Heart right ventricle (tissue), 16 donors: ENCODE measurements around the gene SMYD3. TPM values are rescaled to one million over a fixed set of nuclear protein-coding genes. Genes with fewer than 3 reads are reported as not detected.

ENCODE experiments used
- ATAC-seq, 8 donors: fragments of 200-7000 bp; cut with Tn5 transposase; one replicate each; pipeline ENCODE4 v1.9.1; 2020; ENCODE audit warnings: mild to moderate bottlenecking in 8 of 8, moderate library complexity in 8 of 8, moderate number of reproducible peaks in 1 of 8
- DNase-seq, 2 donors: peaks; one replicate each; pipeline ENCODE4 v3.0.0-alpha.2; 2020
- H3K27ac ChIP-seq, 10 donors: fragments of 200-600 bp; sonication (generic) in 2 of 10; one replicate each; pipeline versions ENCODE4 v1.5.0 to v1.8.0; 2020 to 2022; ENCODE audit warnings: mild to moderate bottlenecking in 3 of 10
- H3K27me3 ChIP-seq, 7 donors: fragments of 200-600 bp; one replicate each; pipeline ENCODE4 v1.8.0; 2021 to 2022; ENCODE audit warnings: mild to moderate bottlenecking in 2 of 7
- H3K36me3 ChIP-seq, 9 donors: fragments of 200-600 bp; sonication (generic) in 1 of 9; one replicate each; pipeline versions ENCODE4 v1.5.0 to v1.8.0; 2020 to 2022; ENCODE audit warnings: mild to moderate bottlenecking in 2 of 9
- H3K4me1 ChIP-seq, 9 donors: fragments of 200-600 bp; sonication (generic) in 1 of 9; one replicate each; pipeline versions ENCODE4 v1.5.0 to v1.8.0; 2020 to 2022; ENCODE audit warnings: mild to moderate bottlenecking in 4 of 9
- H3K4me3 ChIP-seq, 10 donors: fragments of 200-600 bp; sonication (generic) in 2 of 10; one replicate each; pipeline versions ENCODE4 v1.5.0 to v1.8.0; 2020 to 2022; ENCODE audit warnings: mild to moderate bottlenecking in 7 of 10, moderate library complexity in 2 of 10
- H3K9me3 ChIP-seq, 11 donors: fragments of 200-600 bp in 10 of 11; sonication (generic) in 2 of 11; one replicate each; pipeline versions ENCODE4 v1.5.0 to v1.8.0; 2013 to 2022; ENCODE audit warnings: mild to moderate bottlenecking in 2 of 11, control low read depth in 1 of 11, moderate library complexity in 1 of 11
- CTCF ChIP-seq, 9 donors: fragments of 200-600 bp; sonication (generic) in 2 of 9; IDR thresholded peaks; one replicate each; pipeline versions ENCODE4 v1.5.0 to v1.8.0; 2021 to 2022; ENCODE audit warnings: antibody characterized with exemption in 9 of 9, mild to moderate bottlenecking in 5 of 9, moderate library complexity in 1 of 9
- WGBS, 2 donors: extraction: QIAGEN DNeasy Blood & Tissue Kit; methylation state at CpG; one replicate each; pipeline ENCODE4 v1.1.7; 2013; ENCODE audit warnings: inconsistent platforms in 1 of 2; 5-methylcytosine and 5-hydroxymethylcytosine counted together
- intact Hi-C, 10 donors: fragments of 100-400 bp; cut with DNase I; formaldehyde crosslinking; loops; one replicate each; pipeline versions ENCODE4 v1.11.1 to v1.14.2; 2022
- polyA plus RNA-seq, 2 donors: library from polyadenylated mRNA; stranded (reverse); fragments of 200-250 nt; gene quantifications; one replicate each; pipeline ENCODE4 v1.2.3, GENCODE V29; 2013
- total RNA-seq, 10 donors: library from RNA; stranded (reverse); fragmentation: NEBNext Ultra II Directional in 3 of 10; extraction: Animal tissue kit (Norgen Biotek cat#: 25700) in 3 of 10; gene quantifications; one replicate each; pipeline versions ENCODE4 v1.2.1 to v1.2.4, GENCODE V29; 2021 to 2023
- donor health status: Arrhythmogenic right ventricular cardiomyopathy.
- donor health status: ischemic (EF 13 %, LVEDD 7.1; RV severe dilation, severe dysfunction).
- donor health status: healthy with polysubstance abuse.
- donor health status: DM: no; HTN: yes; CAD: no.
- donor health status: DM: no; HTN: no; CAD: no.
- donor health status: ischemic (EF 25% LVEDD 6.9; RV normal size, moderate dysfunction).
- donor health status: ischemic (EF 25% LVEDD 5.7; RV mildly dilated, moderate dysfunction).
- donor health status: healthy.
- donor health status: DM: yes; HTN: yes; CAD: no.
- donor health status: Ischemic cardiomyopathy.
- donor health status: ischemic (EF 35%, LVEDD 5.7; RV mildly dilated, moderate dysfunction).
- donor health status: nonischemic (EF 11% LVEDD 7.7; RV severe dilation, severe dysfunction).
- donor health status: DM: yes; HTN: yes; CAD: no.
- donor health status: PGD.
- donor health status: ischemic (EF 29% LVEDD 5.4; RV normal size, mild dysfunction).
- donor health status: nonischemic (EF 23%, LVEDD 6.1; RV moderate dilation, normal function).

SMYD3 gene
- total and polyA plus RNA-seq, 12 donors: 5.9 to 13.9 (median 8.1) TPM

GRCh38 chr1:245768596-245768995 lies 738.5 kb downstream of the SMYD3 start:
- H3K36me3 ChIP-seq: peaks cover 0 to 3% (median 0%) of the 10 kb centered on the region in 9 donors
- H3K4me1 ChIP-seq: peaks cover 0 to 11% (median 0%) of the 10 kb centered on the region in 9 donors
- WGBS, 2 donors: 75 to 89% methylated on average over 4 of the region's 4 CpGs
- intact Hi-C loops: no loop called here
- H3K9me3 ChIP-seq: peaks cover 0 to 5% (median 0%) of the 10 kb centered on the region in 11 donors
- DNase-seq: no peak
- H3K4me3 ChIP-seq: no peak overlapping the region
- no peaks in the 10 kb centered on the region for H3K27me3 ChIP-seq
- no peak for ATAC-seq
- no peak overlapping the region for H3K27ac ChIP-seq
- no peak for TF ChIP-seq CTCF (IDR thresholded peaks at IDR 0.05)

GRCh38 chr1:245765230-245766000 lies 741.7 kb downstream of the SMYD3 start:
- Histone ChIP-seq H3K27me3 (no peaks in the 10 kb centered on the region), H3K4me1 (no peaks in the 10 kb centered on the region), H3K27ac (no peak overlapping the region), H3K4me3 (no peak overlapping the region), H3K9me3 (peaks cover 0 to 5% (median 0%) of the 10 kb centered on the region in 11 donors), H3K36me3 (peaks cover 0 to 3% (median 0%) of the 10 kb centered on the region in 9 donors)
- ATAC-seq (no peak), DNase-seq (no peak)
- TF ChIP-seq CTCF (IDR thresholded peaks at IDR 0.05): no peak
- intact Hi-C loops: no loop called here
- 88 to 92% methylated on average over 10 of the region's 10 CpGs for WGBS, 2 donors

GRCh38 chr1:245763873-245764331 lies 743.2 kb downstream of the SMYD3 start:
- DNase-seq (no peak), ATAC-seq (no peak)
- no peak for TF ChIP-seq CTCF (IDR thresholded peaks at IDR 0.05)
- Histone ChIP-seq H3K27me3 (no peaks in the 10 kb centered on the region), H3K9me3 (no peaks in the 10 kb centered on the region), H3K4me1 (no peaks in the 10 kb centered on the region), H3K36me3 (peaks cover 0 to 3% (median 0%) of the 10 kb centered on the region in 9 donors), H3K4me3 (no peak overlapping the region), H3K27ac (no peak overlapping the region)
- intact Hi-C loops: no loop called here
- WGBS, 2 donors: 74% methylated on average over 5 of the region's 5 CpGs

GRCh38 chr1:245762396-245762910 lies 744.6 kb downstream of the SMYD3 start:
- Histone ChIP-seq H3K4me3 (no peak overlapping the region), H3K27ac (no peak overlapping the region), H3K4me1 (no peaks in the 10 kb centered on the region), H3K36me3 (peaks cover 0 to 3% (median 0%) of the 10 kb centered on the region in 9 donors), H3K9me3 (peaks cover 0 to 8% (median 0%) of the 10 kb centered on the region in 11 donors), H3K27me3 (no peaks in the 10 kb centered on the region)
- DNase-seq: no peak
- intact Hi-C loops: no loop called here
- 90 to 91% methylated on average over 19 of the region's 19 CpGs for WGBS, 2 donors
- ATAC-seq: peak in 1 of 8 donors; percentile 30
- no peak for TF ChIP-seq CTCF (IDR thresholded peaks at IDR 0.05)
